HepG2 (cell line): Measurements from ENCODE around the gene CD300LF. TPM values are rescaled to one million over a fixed set of nuclear protein-coding genes. Genes with fewer than 3 reads are reported as not detected.

Source experiments
- CC2D1A ChIP-seq: sonication (generic); formaldehyde crosslinking; IDR thresholded peaks from 2 replicates; pipeline ENCODE4 v1.8.1; 2023; ENCODE audit warnings: mild to moderate bottlenecking, missing genetic modification reagents
- EED ChIP-seq: sonication (generic); formaldehyde crosslinking; IDR thresholded peaks from 2 replicates; pipeline ENCODE4 v1.5.0; 2020; ENCODE audit warnings: mild to moderate bottlenecking, missing genetic modification reagents
- GZF1 ChIP-seq: sonication (generic); formaldehyde crosslinking; IDR thresholded peaks from 2 replicates; pipeline ENCODE4 v1.5.1; 2020; ENCODE audit warnings: mild to moderate bottlenecking, missing genetic modification reagents
- KAT8 ChIP-seq: IDR thresholded peaks from 2 replicates; pipeline ENCODE4 v1.6.1; 2016; ENCODE audit warnings: missing genetic modification reagents, missing compliant biosample characterization
- RORA ChIP-seq: sonication (generic); formaldehyde crosslinking; IDR thresholded peaks from 2 replicates; pipeline ENCODE4 v1.5.0; 2020; ENCODE audit warnings: mild to moderate bottlenecking, missing genetic modification reagents, moderate library complexity
- YEATS2 ChIP-seq: sonication (generic); formaldehyde crosslinking; IDR thresholded peaks from 2 replicates; pipeline ENCODE4 v1.4.0; 2020; ENCODE audit warnings: missing genetic modification reagents, borderline replicate concordance
- ZBTB21 ChIP-seq: sonication (generic); formaldehyde crosslinking; IDR thresholded peaks from 2 replicates; pipeline ENCODE4 v1.4.0; 2020; ENCODE audit warnings: missing genetic modification reagents
- ZSCAN29 ChIP-seq: sonication (generic); formaldehyde crosslinking; conservative IDR thresholded peaks from 2 replicates; pipeline ENCODE4 v1.4.0; 2020; ENCODE audit warnings: mild to moderate bottlenecking, missing genetic modification reagents
- polyA plus RNA-seq, 8 experiments: library from polyadenylated mRNA; depleted of rRNA in 3 of 8; stranded (reverse) in 7 of 8; unstranded in 1 of 8; fragments of >200 nt; fragmentation: Illumina TruSeq in 4 of 8; extraction: Trizol in 4 of 8; gene quantifications; 2 replicates each; pipeline versions ENCODE4 v1.2.1 to v1.2.3, GENCODE V29; 2011 to 2016; ENCODE audit warnings: low read depth in 4 of 8, missing spikeins in 1 of 8, mixed read lengths in 1 of 8; ENCODE audit not compliant: insufficient read depth in 1 of 8
- total RNA-seq, 5 experiments: library from RNA; depleted of rRNA; stranded (reverse); fragments of >200 nt; fragmentation: Illumina TruSeq; extraction: Trizol; gene quantifications; 2 replicates each; pipeline ENCODE4 v1.2.3, GENCODE V29; 2016; ENCODE audit warnings: low read depth in 1 of 5
- TF ChIP-seq, protein P1 (sequence below): sonication (generic); formaldehyde crosslinking; IDR thresholded peaks from 2 replicates; pipeline ENCODE4 v1.4.0; 2020; ENCODE audit warnings: low read depth, missing genetic modification reagents
- TF ChIP-seq, protein P2 (sequence below): sonication (generic); formaldehyde crosslinking; IDR thresholded peaks from 2 replicates; pipeline ENCODE4; 2020; ENCODE audit warnings: missing genetic modification reagents, mild to moderate bottlenecking, borderline replicate concordance
- TF ChIP-seq, protein P3 (sequence below): sonication (generic); formaldehyde crosslinking; IDR thresholded peaks from 2 replicates; pipeline ENCODE4 v1.4.0; 2020; ENCODE audit warnings: missing genetic modification reagents
- TF ChIP-seq, protein P4 (sequence below): sonication (generic); formaldehyde crosslinking; IDR thresholded peaks from 2 replicates; pipeline ENCODE4 v1.4.0; 2020; ENCODE audit warnings: missing genetic modification reagents
- TF ChIP-seq, protein P5 (sequence below): sonication (generic); formaldehyde crosslinking; IDR thresholded peaks from 2 replicates; pipeline ENCODE4 v1.4.0; 2020; ENCODE audit warnings: low read depth, mild to moderate bottlenecking, missing genetic modification reagents
- TF ChIP-seq, protein P6 (sequence below): sonication (generic); formaldehyde crosslinking; IDR thresholded peaks from 2 replicates; pipeline ENCODE4 v1.5.0; 2020; ENCODE audit warnings: missing genetic modification reagents

Gene CD300LF
- total and polyA plus RNA-seq, 2 of the 13 experiments (the other 11 are each of a cell fraction or from before 2014, with no cell fraction given) = not detected

DNA sequence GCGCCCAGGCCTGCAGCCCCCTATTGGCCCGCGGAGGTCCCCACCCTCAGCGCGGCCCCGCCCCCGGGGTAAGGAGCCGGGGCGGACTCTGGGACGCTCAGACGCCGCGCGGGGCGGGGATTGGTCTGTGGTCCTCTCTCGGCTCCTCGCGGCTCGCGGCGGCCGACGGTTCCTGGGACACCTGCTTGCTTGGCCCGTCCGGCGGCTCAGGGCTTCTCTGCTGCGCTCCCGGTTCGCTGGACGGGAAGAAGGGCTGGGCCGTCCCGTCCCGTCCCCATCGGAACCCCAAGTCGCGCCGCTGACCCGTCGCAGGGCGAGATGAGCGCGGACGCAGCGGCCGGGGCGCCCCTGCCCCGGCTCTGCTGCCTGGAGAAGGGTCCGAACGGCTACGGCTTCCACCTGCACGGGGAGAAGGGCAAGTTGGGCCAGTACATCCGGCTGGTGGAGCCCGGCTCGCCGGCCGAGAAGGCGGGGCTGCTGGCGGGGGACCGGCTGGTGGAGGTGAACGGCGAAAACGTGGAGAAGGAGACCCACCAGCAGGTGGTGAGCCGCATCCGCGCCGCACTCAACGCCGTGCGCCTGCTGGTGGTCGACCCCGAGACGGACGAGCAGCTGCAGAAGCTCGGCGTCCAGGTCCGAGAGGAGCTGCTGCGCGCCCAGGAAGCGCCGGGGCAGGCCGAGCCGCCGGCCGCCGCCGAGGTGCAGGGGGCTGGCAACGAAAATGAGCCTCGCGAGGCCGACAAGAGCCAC lies 36.0 kb upstream of the CD300LF start, which contains the start of gene NHERF1 (continued):
- TF ChIP-seq, protein P1, sequence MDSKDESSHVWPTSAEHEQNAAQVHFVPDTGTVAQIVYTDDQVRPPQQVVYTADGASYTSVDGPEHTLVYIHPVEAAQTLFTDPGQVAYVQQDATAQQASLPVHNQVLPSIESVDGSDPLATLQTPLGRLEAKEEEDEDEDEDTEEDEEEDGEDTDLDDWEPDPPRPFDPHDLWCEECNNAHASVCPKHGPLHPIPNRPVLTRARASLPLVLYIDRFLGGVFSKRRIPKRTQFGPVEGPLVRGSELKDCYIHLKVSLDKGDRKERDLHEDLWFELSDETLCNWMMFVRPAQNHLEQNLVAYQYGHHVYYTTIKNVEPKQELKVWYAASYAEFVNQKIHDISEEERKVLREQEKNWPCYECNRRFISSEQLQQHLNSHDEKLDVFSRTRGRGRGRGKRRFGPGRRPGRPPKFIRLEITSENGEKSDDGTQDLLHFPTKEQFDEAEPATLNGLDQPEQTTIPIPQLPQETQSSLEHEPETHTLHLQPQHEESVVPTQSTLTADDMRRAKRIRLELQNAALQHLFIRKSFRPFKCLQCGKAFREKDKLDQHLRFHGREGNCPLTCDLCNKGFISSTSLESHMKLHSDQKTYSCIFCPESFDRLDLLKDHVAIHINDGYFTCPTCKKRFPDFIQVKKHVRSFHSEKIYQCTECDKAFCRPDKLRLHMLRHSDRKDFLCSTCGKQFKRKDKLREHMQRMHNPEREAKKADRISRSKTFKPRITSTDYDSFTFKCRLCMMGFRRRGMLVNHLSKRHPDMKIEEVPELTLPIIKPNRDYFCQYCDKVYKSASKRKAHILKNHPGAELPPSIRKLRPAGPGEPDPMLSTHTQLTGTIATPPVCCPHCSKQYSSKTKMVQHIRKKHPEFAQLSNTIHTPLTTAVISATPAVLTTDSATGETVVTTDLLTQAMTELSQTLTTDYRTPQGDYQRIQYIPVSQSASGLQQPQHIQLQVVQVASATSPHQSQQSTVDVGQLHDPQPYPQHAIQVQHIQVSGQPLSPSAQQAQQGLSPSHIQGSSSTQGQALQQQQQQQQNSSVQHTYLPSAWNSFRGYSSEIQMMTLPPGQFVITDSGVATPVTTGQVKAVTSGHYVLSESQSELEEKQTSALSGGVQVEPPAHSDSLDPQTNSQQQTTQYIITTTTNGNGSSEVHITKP (CRISPR knock-in tag) = no peak
- TF ChIP-seq, protein P2, sequence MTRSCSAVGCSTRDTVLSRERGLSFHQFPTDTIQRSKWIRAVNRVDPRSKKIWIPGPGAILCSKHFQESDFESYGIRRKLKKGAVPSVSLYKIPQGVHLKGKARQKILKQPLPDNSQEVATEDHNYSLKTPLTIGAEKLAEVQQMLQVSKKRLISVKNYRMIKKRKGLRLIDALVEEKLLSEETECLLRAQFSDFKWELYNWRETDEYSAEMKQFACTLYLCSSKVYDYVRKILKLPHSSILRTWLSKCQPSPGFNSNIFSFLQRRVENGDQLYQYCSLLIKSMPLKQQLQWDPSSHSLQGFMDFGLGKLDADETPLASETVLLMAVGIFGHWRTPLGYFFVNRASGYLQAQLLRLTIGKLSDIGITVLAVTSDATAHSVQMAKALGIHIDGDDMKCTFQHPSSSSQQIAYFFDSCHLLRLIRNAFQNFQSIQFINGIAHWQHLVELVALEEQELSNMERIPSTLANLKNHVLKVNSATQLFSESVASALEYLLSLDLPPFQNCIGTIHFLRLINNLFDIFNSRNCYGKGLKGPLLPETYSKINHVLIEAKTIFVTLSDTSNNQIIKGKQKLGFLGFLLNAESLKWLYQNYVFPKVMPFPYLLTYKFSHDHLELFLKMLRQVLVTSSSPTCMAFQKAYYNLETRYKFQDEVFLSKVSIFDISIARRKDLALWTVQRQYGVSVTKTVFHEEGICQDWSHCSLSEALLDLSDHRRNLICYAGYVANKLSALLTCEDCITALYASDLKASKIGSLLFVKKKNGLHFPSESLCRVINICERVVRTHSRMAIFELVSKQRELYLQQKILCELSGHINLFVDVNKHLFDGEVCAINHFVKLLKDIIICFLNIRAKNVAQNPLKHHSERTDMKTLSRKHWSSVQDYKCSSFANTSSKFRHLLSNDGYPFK (CRISPR knock-in tag) = 0 out of 2 replicates have a peak, but pooled peaks have one; percentile 45
- TF ChIP-seq, protein P3, sequence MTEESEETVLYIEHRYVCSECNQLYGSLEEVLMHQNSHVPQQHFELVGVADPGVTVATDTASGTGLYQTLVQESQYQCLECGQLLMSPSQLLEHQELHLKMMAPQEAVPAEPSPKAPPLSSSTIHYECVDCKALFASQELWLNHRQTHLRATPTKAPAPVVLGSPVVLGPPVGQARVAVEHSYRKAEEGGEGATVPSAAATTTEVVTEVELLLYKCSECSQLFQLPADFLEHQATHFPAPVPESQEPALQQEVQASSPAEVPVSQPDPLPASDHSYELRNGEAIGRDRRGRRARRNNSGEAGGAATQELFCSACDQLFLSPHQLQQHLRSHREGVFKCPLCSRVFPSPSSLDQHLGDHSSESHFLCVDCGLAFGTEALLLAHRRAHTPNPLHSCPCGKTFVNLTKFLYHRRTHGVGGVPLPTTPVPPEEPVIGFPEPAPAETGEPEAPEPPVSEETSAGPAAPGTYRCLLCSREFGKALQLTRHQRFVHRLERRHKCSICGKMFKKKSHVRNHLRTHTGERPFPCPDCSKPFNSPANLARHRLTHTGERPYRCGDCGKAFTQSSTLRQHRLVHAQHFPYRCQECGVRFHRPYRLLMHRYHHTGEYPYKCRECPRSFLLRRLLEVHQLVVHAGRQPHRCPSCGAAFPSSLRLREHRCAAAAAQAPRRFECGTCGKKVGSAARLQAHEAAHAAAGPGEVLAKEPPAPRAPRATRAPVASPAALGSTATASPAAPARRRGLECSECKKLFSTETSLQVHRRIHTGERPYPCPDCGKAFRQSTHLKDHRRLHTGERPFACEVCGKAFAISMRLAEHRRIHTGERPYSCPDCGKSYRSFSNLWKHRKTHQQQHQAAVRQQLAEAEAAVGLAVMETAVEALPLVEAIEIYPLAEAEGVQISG = peak; percentile 85
- TF ChIP-seq GZF1 (CRISPR knock-in tag) = 0 out of 2 replicates have a peak, but pooled peaks have one; percentile 54
- no peak for TF ChIP-seq ZBTB21 (CRISPR knock-in tag)
- TF ChIP-seq RORA = no peak
- TF ChIP-seq, protein P4, sequence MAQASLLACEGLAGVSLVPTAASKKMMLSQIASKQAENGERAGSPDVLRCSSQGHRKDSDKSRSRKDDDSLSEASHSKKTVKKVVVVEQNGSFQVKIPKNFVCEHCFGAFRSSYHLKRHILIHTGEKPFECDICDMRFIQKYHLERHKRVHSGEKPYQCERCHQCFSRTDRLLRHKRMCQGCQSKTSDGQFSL (CRISPR knock-in tag) = peak; percentile 70; the same call in 1 of the 2 replicates
- no peak for TF ChIP-seq YEATS2 (CRISPR knock-in tag)
- peak; percentile 49; the same call in 1 of the 2 replicates for TF ChIP-seq CC2D1A (CRISPR knock-in tag)
- peak; percentile 48; the same call in 1 of the 2 replicates for TF ChIP-seq EED (CRISPR knock-in tag)
- peak; percentile 93 for TF ChIP-seq KAT8
- TF ChIP-seq, protein P5, sequence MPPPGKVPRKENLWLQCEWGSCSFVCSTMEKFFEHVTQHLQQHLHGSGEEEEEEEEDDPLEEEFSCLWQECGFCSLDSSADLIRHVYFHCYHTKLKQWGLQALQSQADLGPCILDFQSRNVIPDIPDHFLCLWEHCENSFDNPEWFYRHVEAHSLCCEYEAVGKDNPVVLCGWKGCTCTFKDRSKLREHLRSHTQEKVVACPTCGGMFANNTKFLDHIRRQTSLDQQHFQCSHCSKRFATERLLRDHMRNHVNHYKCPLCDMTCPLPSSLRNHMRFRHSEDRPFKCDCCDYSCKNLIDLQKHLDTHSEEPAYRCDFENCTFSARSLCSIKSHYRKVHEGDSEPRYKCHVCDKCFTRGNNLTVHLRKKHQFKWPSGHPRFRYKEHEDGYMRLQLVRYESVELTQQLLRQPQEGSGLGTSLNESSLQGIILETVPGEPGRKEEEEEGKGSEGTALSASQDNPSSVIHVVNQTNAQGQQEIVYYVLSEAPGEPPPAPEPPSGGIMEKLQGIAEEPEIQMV (CRISPR knock-in tag) = peak; percentile 65; the same call in 1 of the 2 replicates
- TF ChIP-seq, protein P6, sequence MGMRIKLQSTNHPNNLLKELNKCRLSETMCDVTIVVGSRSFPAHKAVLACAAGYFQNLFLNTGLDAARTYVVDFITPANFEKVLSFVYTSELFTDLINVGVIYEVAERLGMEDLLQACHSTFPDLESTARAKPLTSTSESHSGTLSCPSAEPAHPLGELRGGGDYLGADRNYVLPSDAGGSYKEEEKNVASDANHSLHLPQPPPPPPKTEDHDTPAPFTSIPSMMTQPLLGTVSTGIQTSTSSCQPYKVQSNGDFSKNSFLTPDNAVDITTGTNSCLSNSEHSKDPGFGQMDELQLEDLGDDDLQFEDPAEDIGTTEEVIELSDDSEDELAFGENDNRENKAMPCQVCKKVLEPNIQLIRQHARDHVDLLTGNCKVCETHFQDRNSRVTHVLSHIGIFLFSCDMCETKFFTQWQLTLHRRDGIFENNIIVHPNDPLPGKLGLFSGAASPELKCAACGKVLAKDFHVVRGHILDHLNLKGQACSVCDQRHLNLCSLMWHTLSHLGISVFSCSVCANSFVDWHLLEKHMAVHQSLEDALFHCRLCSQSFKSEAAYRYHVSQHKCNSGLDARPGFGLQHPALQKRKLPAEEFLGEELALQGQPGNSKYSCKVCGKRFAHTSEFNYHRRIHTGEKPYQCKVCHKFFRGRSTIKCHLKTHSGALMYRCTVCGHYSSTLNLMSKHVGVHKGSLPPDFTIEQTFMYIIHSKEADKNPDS (CRISPR knock-in tag) = no peak
- no peak for TF ChIP-seq ZSCAN29 (CRISPR knock-in tag)
